HCT116 (cell line): ENCODE data around the gene COL4A3. TPM values are rescaled to one million over a fixed set of nuclear protein-coding genes. Genes with fewer than 3 reads are reported as not detected.

Source experiments
- ATAC-seq: fragments of 200-7000 bp; cut with Tn5 transposase; 2 replicates; pipeline ENCODE4 v1.9.1; 2020; ENCODE audit warnings: mild to moderate bottlenecking, moderate library complexity
- BruUV-seq: library from RNA; stranded (reverse); fragments of 400-500 nt; replicated peaks from 2 replicates; lab custom pipeline; 2021; lab: Mats Ljungman, UMichigan
- CTCF ChIA-PET: fragments of 300-600 bp; sonication (Branson Sonifier 250); formaldehyde crosslinking; loops from one replicate; lab custom pipeline; 2021; ENCODE audit warnings: antibody characterized with exemption; lab: Charles Lee
- POLR2A ChIA-PET: fragments of 300-600, 350-600 bp; sonication (Branson Sonifier 250); formaldehyde crosslinking; loops from one replicate; lab custom pipeline; 2021; ENCODE audit warnings: antibody characterized with exemption; lab: Charles Lee
- RAD21 ChIA-PET, 2 experiments: fragments of 300-600 bp; sonication (Branson Sonifier 250); formaldehyde crosslinking; loops; one replicate each; lab custom pipeline; 2023; ENCODE audit warnings: low total read pairs in 2 of 2; ENCODE audit not compliant: uncharacterized antibody in 2 of 2, unreplicated experiment in 2 of 2, low non-redundant PET in 1 of 2; lab: Charles Lee
- DNase-seq: peaks from one replicate; pipeline ENCODE4 v3.0.0-alpha.2; 2010; ENCODE audit warnings: low read depth, low spot score
- H2AFZ ChIP-seq: fragments of 200-600 bp; shearing (Covaris generic), sonication (generic); 2 replicates; pipeline ENCODE4 v1.6.1; 2017; ENCODE audit warnings: low read depth, mixed run types, mixed read lengths, antibody characterized with exemption, low read length; ENCODE audit not compliant: poor library complexity, severe bottlenecking
- H3K27ac ChIP-seq: 2 replicates; pipeline ENCODE4 v1.5.1; 2012; ENCODE audit warnings: low read depth, low read length
- H3K27me3 ChIP-seq: fragments of 200-600 bp; sonication (generic); 2 replicates; pipeline ENCODE4 v1.6.1; 2016; ENCODE audit warnings: mixed run types, low read length, mixed read lengths; ENCODE audit not compliant: insufficient read depth
- H3K36me3 ChIP-seq, 2 experiments: fragments of 200-500 bp in 1 of 2; fragments of 200-600 bp in 1 of 2; sonication (Bioruptor generic) in 1 of 2; sonication (generic) in 1 of 2; 2 replicates each; pipeline versions ENCODE4 v1.5.1 to v1.6.1; 2014 to 2016; ENCODE audit warnings: low read length in 2 of 2, inconsistent platforms in 1 of 2, mixed read lengths in 1 of 2, mixed run types in 1 of 2; ENCODE audit not compliant: insufficient read depth in 2 of 2, control insufficient read depth in 1 of 2
- H3K4me1 ChIP-seq, 2 experiments: fragments of 200-600 bp in 1 of 2; sonication (generic) in 1 of 2; 2 replicates each; pipeline versions ENCODE4 v1.5.1 to v1.6.1; 2012 to 2017; ENCODE audit warnings: low read length in 2 of 2, inconsistent platforms in 1 of 2, mild to moderate bottlenecking in 1 of 2, mixed read lengths in 1 of 2, mixed run types in 1 of 2, moderate library complexity in 1 of 2; ENCODE audit not compliant: insufficient read depth in 2 of 2, control insufficient read depth in 1 of 2
- H3K4me2 ChIP-seq: fragments of 200-600 bp; sonication (generic); 2 replicates; pipeline ENCODE4 v1.6.1; 2017; ENCODE audit warnings: mixed run types, low read length, mixed read lengths
- H3K4me3 ChIP-seq, 2 experiments: fragments of 200-600 bp in 1 of 2; sonication (generic) in 1 of 2; replicated peaks in 1 of 2; 2 replicates each; pipeline ENCODE4 v1.5.1; 2011 to 2016; ENCODE audit warnings: low read length in 2 of 2, control low read depth in 1 of 2, low read depth in 1 of 2, mild to moderate bottlenecking in 1 of 2, mixed read lengths in 1 of 2, mixed run types in 1 of 2
- H3K79me2 ChIP-seq: fragments of 200-600 bp; sonication (generic); 2 replicates; pipeline ENCODE4 v1.6.1; 2017; ENCODE audit warnings: mild to moderate bottlenecking, mixed run types, low read length, moderate library complexity, mixed read lengths; ENCODE audit not compliant: insufficient read depth
- H3K9ac ChIP-seq: fragments of 200-600 bp; sonication (generic); 2 replicates; pipeline ENCODE4 v1.6.1; 2016; ENCODE audit warnings: low read length, mixed read lengths
- H3K9me2 ChIP-seq: fragments of 200-600 bp; sonication (generic), shearing (Covaris generic); 2 replicates; pipeline ENCODE4 v1.6.1; 2017; ENCODE audit warnings: mixed run types, mild to moderate bottlenecking, moderate library complexity; ENCODE audit not compliant: insufficient read depth
- H3K9me3 ChIP-seq, 2 experiments: fragments of 200-500 bp in 1 of 2; fragments of 200-600 bp in 1 of 2; sonication (Bioruptor generic) in 1 of 2; sonication (generic) in 1 of 2; 2 replicates each; pipeline ENCODE4 v1.6.1; 2014 to 2017; ENCODE audit warnings: low read length in 2 of 2, mixed read lengths in 2 of 2, inconsistent platforms in 1 of 2, low read depth in 1 of 2, mild to moderate bottlenecking in 1 of 2, mixed run types in 1 of 2, moderate library complexity in 1 of 2; ENCODE audit not compliant: control insufficient read depth in 1 of 2, insufficient read depth in 1 of 2
- H4K20me1 ChIP-seq: fragments of 200-600 bp; sonication (generic), shearing (Covaris generic); 2 replicates; pipeline ENCODE4 v1.6.1; 2017; ENCODE audit warnings: mixed run types, mild to moderate bottlenecking, moderate library complexity; ENCODE audit not compliant: insufficient read depth
- CBX3 ChIP-seq: IDR thresholded peaks from 2 replicates; pipeline ENCODE4 v1.6.1; 2012; ENCODE audit warnings: low read depth
- EGR1 ChIP-seq: IDR thresholded peaks from 2 replicates; pipeline ENCODE4 v1.6.1; 2012; ENCODE audit warnings: low read depth
- EZH2phosphoT487 ChIP-seq: fragments of 200-600 bp; IDR thresholded peaks from 2 replicates; pipeline ENCODE4 v1.6.1; 2018; ENCODE audit warnings: antibody characterized with exemption, borderline replicate concordance
- JUND ChIP-seq: IDR thresholded peaks from 2 replicates; pipeline ENCODE4 v1.6.1; 2012
- POLR2A ChIP-seq: IDR thresholded peaks from 2 replicates; pipeline ENCODE4 v1.7.0; 2011; ENCODE audit warnings: borderline replicate concordance; ENCODE audit not compliant: insufficient read depth, insufficient read length; ENCODE audit errors: extremely low read depth
- RAD21 ChIP-seq: IDR thresholded peaks from 2 replicates; pipeline ENCODE4 v1.6.1; 2012; ENCODE audit warnings: low read depth, mild to moderate bottlenecking
- SIN3A ChIP-seq: IDR thresholded peaks from 2 replicates; pipeline ENCODE4 v1.6.1; 2012; ENCODE audit warnings: low read depth
- SP1 ChIP-seq: IDR thresholded peaks from 2 replicates; pipeline ENCODE4 v1.6.1; 2012; ENCODE audit warnings: low read depth
- SRF ChIP-seq: IDR thresholded peaks from 2 replicates; pipeline ENCODE4 v1.6.1; 2012; ENCODE audit warnings: low read depth
- YY1 ChIP-seq: IDR thresholded peaks from 2 replicates; pipeline ENCODE4 v1.6.1; 2011; ENCODE audit warnings: low read length, low read depth, moderate library complexity, mild to moderate bottlenecking; ENCODE audit not compliant: insufficient replicate concordance; ENCODE audit errors: extremely low read depth
- intact Hi-C: fragments of 100-400 bp; cut with micrococcal nuclease; formaldehyde crosslinking; loops from 2 replicates; pipeline ENCODE4 v1.10.0; 2022
- total RNA-seq: library from RNA; stranded (reverse); gene quantifications from one replicate; pipeline ENCODE4 v1.2.1, GENCODE V29; 2021; ENCODE audit not compliant: unreplicated experiment
- TF ChIP-seq, protein P1 (sequence below): IDR thresholded peaks from 2 replicates; pipeline ENCODE4 v1.6.1; 2012
- TF ChIP-seq, protein P2 (sequence below): IDR thresholded peaks from 2 replicates; pipeline ENCODE4 v1.6.1; 2012; ENCODE audit warnings: low read depth

Gene COL4A3
- total RNA-seq, 1 experiment from 2014 or later: 4.9 TPM

DNA sequence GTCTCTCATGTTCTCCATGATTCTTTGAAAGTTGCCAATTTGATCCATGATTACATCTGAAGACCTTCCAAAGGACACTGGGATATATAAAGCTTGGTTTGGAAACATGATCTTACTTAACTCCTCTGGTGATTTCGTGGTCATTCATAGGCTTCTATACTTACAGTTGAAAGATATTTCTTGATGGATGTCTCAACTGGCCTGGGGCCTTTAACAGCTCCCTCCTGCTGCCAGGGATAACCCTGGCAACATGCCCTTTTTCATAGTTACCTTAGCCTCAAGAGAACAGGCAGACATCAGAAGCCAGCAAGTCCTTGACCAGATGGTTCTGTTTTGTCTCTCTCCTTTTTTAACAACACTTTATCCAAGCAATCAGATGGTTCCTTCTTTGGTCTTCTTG lies 137.1 kb downstream of the COL4A3 start:
- no peak for ATAC-seq
- no peak for TF ChIP-seq YY1
- no peak for TF ChIP-seq SIN3A
- TF ChIP-seq SP1: no peak
- no peak for TF ChIP-seq CBX3
- TF ChIP-seq, protein P1, sequence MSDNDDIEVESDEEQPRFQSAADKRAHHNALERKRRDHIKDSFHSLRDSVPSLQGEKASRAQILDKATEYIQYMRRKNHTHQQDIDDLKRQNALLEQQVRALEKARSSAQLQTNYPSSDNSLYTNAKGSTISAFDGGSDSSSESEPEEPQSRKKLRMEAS: no peak
- TF ChIP-seq EZH2phosphoT487: no peak
- no peak for TF ChIP-seq RAD21
- TF ChIP-seq JUND: no peak
- no peak for TF ChIP-seq POLR2A
- no peak for TF ChIP-seq SRF
- TF ChIP-seq, protein P2, sequence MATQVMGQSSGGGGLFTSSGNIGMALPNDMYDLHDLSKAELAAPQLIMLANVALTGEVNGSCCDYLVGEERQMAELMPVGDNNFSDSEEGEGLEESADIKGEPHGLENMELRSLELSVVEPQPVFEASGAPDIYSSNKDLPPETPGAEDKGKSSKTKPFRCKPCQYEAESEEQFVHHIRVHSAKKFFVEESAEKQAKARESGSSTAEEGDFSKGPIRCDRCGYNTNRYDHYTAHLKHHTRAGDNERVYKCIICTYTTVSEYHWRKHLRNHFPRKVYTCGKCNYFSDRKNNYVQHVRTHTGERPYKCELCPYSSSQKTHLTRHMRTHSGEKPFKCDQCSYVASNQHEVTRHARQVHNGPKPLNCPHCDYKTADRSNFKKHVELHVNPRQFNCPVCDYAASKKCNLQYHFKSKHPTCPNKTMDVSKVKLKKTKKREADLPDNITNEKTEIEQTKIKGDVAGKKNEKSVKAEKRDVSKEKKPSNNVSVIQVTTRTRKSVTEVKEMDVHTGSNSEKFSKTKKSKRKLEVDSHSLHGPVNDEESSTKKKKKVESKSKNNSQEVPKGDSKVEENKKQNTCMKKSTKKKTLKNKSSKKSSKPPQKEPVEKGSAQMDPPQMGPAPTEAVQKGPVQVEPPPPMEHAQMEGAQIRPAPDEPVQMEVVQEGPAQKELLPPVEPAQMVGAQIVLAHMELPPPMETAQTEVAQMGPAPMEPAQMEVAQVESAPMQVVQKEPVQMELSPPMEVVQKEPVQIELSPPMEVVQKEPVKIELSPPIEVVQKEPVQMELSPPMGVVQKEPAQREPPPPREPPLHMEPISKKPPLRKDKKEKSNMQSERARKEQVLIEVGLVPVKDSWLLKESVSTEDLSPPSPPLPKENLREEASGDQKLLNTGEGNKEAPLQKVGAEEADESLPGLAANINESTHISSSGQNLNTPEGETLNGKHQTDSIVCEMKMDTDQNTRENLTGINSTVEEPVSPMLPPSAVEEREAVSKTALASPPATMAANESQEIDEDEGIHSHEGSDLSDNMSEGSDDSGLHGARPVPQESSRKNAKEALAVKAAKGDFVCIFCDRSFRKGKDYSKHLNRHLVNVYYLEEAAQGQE: no peak
- TF ChIP-seq EGR1: no peak
- H3K9me2 ChIP-seq: no peaks in the 10 kb centered on the region; the same call in 1 of the 2 replicates
- ChIA-PET CTCF (interaction anchor here (1.9 kb wide), 1 partner anchor 63 kb away, joined by 6 read pairs; no protein-coding TSS in a partner anchor), RAD21 (no interaction called here), POLR2A (no interaction called here)
- no peak overlapping the region for H3K27ac ChIP-seq
- no peak overlapping the region for H3K4me3 ChIP-seq
- H2AFZ ChIP-seq: no peak overlapping the region
- H3K79me2 ChIP-seq: no peaks in the 10 kb centered on the region
- H4K20me1 ChIP-seq: no peaks in the 10 kb centered on the region
- no peaks in the 10 kb centered on the region for H3K4me1 ChIP-seq
- intact Hi-C loops: no loop called here
- no peak for DNase-seq
- H3K36me3 ChIP-seq: no peaks in the 10 kb centered on the region
- H3K9me3 ChIP-seq: no peaks in the 10 kb centered on the region
- no TSS peak for BruUV-seq
- no peaks in the 10 kb centered on the region for H3K27me3 ChIP-seq
- no peak overlapping the region for H3K9ac ChIP-seq
- no peak overlapping the region for H3K4me2 ChIP-seq
